Suppressor macrophage (primary cell): Measurements from ENCODE around the gene ATF5.

Experiments used
- DNase-seq, 4 experiments: peaks; one replicate each; pipeline ENCODE4 v3.0.0-alpha.2; 2020 to 2022

ATF5 gene

GRCh38 chr19:49894879-49895565 lies 34.0 kb upstream of the ATF5 start:
- DNase-seq: peak; percentile 30 to 69 (median 54)

- no peak for DNase-seq
These were observed 33.3 kb upstream of the ATF5 start for GRCh38 chr19:49895566-49896297.

- peak; percentile 86 to 93 (median 90) for DNase-seq
These were observed 32.0 kb upstream of the ATF5 start, which contains the start of gene IL4I1 for GRCh38 chr19:49896863-49897621. TSS of gene IL4I1 (minus strand) at chr19:49896887. CDS start at chr19:49896160, 727 bp downstream.

- peak; percentile 45 to 73 (median 67) for DNase-seq
These were observed 24.9 kb upstream of the ATF5 start for GRCh38 chr19:49904136-49904535.

- no peak for DNase-seq
These were observed 22.0 kb upstream of the ATF5 start for GRCh38 chr19:49906879-49907564.

- DNase-seq: no peak
These were observed 21.1 kb upstream of the ATF5 start for GRCh38 chr19:49907745-49908446.

GRCh38 chr19:49908480-49909420 lies 20.3 kb upstream of the ATF5 start:
- DNase-seq: no peak

GRCh38 chr19:49910179-49910578 lies 18.8 kb upstream of the ATF5 start:
- DNase-seq: no peak

- peak; percentile 77 to 92 (median 88) for DNase-seq
These were observed 17.4 kb upstream of the ATF5 start for GRCh38 chr19:49911381-49912145.

GRCh38 chr19:49912965-49913685 lies 15.9 kb upstream of the ATF5 start:
- DNase-seq: peak in 1 of 4 experiments; percentile 23

- no peak for DNase-seq
These were observed 15.3 kb upstream of the ATF5 start for GRCh38 chr19:49913720-49914119.

- no peak for DNase-seq
These were observed 13.7 kb upstream of the ATF5 start for GRCh38 chr19:49915271-49915670.

GRCh38 chr19:49916839-49917733 lies 11.9 kb upstream of the ATF5 start:
- DNase-seq: peak; percentile 76 to 87 (median 82)

GRCh38 chr19:49918089-49918488 lies 10.9 kb upstream of the ATF5 start:
- DNase-seq: no peak

- no peak for DNase-seq
These were observed 8.2 kb upstream of the ATF5 start for GRCh38 chr19:49920624-49921363.

GRCh38 chr19:49921871-49922795 lies 6.9 kb upstream of the ATF5 start:
- peak; percentile 21 to 52 (median 41) for DNase-seq
